Uterus (tissue), 2 donors: Measurements from ENCODE around the gene RASAL2.
"Not testable (repeated sequence)": the region's sequence is repeated elsewhere in the genome, so short reads cannot be mapped to it uniquely, and the experiment has no call there.

Source experiments
- CTCF ChIP-seq, 4 experiments: fragments of 200-600 bp in 2 of 4; fragments of 450-650 bp in 2 of 4; sonication (generic) in 2 of 4; IDR thresholded peaks; one replicate each; pipeline ENCODE4 v1.5.1; 2016 to 2019; ENCODE audit warnings: antibody characterized with exemption in 4 of 4, mild to moderate bottlenecking in 2 of 4, moderate library complexity in 1 of 4
- POLR2A ChIP-seq, 2 donors: fragments of 450-650 bp; IDR thresholded peaks; one replicate each; pipeline ENCODE4 v1.6.1; 2016; ENCODE audit warnings: antibody characterized with exemption in 2 of 2, mild to moderate bottlenecking in 1 of 2, moderate library complexity in 1 of 2

- TF ChIP-seq CTCF, POLR2A (IDR thresholded peaks at IDR 0.05): not testable (repeated sequence)
Measured at GRCh38 chr1:178390280-178390679, 296.4 kb downstream of the RASAL2 start.
